H1 (cell line): ENCODE data around the gene SSTR3. TPM values are rescaled to one million over a fixed set of nuclear protein-coding genes. Genes with fewer than 3 reads are reported as not detected.

Source experiments
- CTCF ChIA-PET: fragments of 300-600 bp; sonication (Branson Sonifier 250); formaldehyde crosslinking; loops from one replicate; lab custom pipeline; 2021; ENCODE audit not compliant: partially characterized antibody; lab: Charles Lee
- POLR2A ChIA-PET: fragments of 300-600 bp; sonication (Branson Sonifier 250); formaldehyde crosslinking; loops from one replicate; lab custom pipeline; 2021; ENCODE audit warnings: inconsistent platforms; ENCODE audit not compliant: partially characterized antibody; lab: Charles Lee
- DNase-seq, 2 experiments: peaks; one replicate each; pipeline versions ENCODE4 v3.0.0 to v3.0.0-alpha.2; 2010 to 2022; ENCODE audit warnings: low spot score in 2 of 2, low read depth in 1 of 2, mixed read lengths in 1 of 2
- FAIRE-seq: peaks from 2 replicates; lab custom pipeline; 2011; peaks lifted over from hg19 to GRCh38; lab: Jason Lieb, UNC
- H2AFZ ChIP-seq: 2 replicates; pipeline ENCODE4 v1.8.1; 2012; ENCODE audit warnings: low read length, inconsistent platforms
- H2AK5ac ChIP-seq: 2 replicates; pipeline ENCODE4 v1.6.1; 2013; ENCODE audit warnings: low read depth, low read length
- H2BK120ac ChIP-seq: replicated peaks from 2 replicates; pipeline ENCODE3; 2013; ENCODE audit warnings: low read depth, low read length, inconsistent platforms
- H2BK12ac ChIP-seq: 2 replicates; pipeline ENCODE4 v1.6.1; 2013; ENCODE audit warnings: low read depth, low read length
- H2BK15ac ChIP-seq: 2 replicates; pipeline ENCODE4 v1.6.1; 2013; ENCODE audit warnings: low read length
- H2BK20ac ChIP-seq: 2 replicates; pipeline ENCODE4 v1.6.1; 2013; ENCODE audit warnings: low read length
- H2BK5ac ChIP-seq: 2 replicates; pipeline ENCODE4 v1.6.1; 2013; ENCODE audit warnings: low read depth, low read length
- H3K14ac ChIP-seq: 2 replicates; pipeline ENCODE4 v1.6.1; 2013; ENCODE audit warnings: inconsistent platforms; ENCODE audit not compliant: insufficient read length
- H3K18ac ChIP-seq: 2 replicates; pipeline ENCODE4 v1.6.1; 2013; ENCODE audit warnings: low read length; ENCODE audit errors: extremely low read depth
- H3K23ac ChIP-seq: 2 replicates; pipeline ENCODE4 v1.6.1; 2013; ENCODE audit warnings: inconsistent platforms; ENCODE audit not compliant: insufficient read length
- H3K23me2 ChIP-seq: 2 replicates; pipeline ENCODE4 v1.6.1; 2013; ENCODE audit warnings: low read depth, low read length
- H3K27ac ChIP-seq: 2 replicates; pipeline ENCODE4 v1.6.1; 2011; ENCODE audit warnings: low read depth, low read length, inconsistent platforms
- H3K27me3 ChIP-seq, 4 experiments: replicated peaks in 1 of 4; 1 replicate in 1 of 4; 2 replicates in 3 of 4; pipeline versions ENCODE4 v1.6.1 to v1.8.1; 2011 to 2013; ENCODE audit warnings: low read length in 3 of 4, mild to moderate bottlenecking in 3 of 4, inconsistent platforms in 2 of 4, mixed read lengths in 2 of 4, moderate library complexity in 1 of 4; ENCODE audit not compliant: control insufficient read depth in 3 of 4, insufficient read depth in 3 of 4; ENCODE audit errors: extremely low read depth in 1 of 4
- H3K36me3 ChIP-seq, 4 experiments: 2 replicates each; pipeline versions ENCODE4 v1.6.1 to v1.8.1; 2011 to 2013; ENCODE audit warnings: mild to moderate bottlenecking in 4 of 4, low read length in 3 of 4, moderate library complexity in 2 of 4, control low read depth in 1 of 4, inconsistent platforms in 1 of 4; ENCODE audit not compliant: insufficient read depth in 4 of 4, control insufficient read depth in 2 of 4
- H3K4ac ChIP-seq: replicated peaks from 2 replicates; pipeline ENCODE3; 2013; ENCODE audit warnings: low read length, low read depth, mixed read lengths, inconsistent platforms; ENCODE audit not compliant: insufficient read length
- H3K4me1 ChIP-seq, 4 experiments: replicated peaks in 1 of 4; 1 replicate in 1 of 4; 2 replicates in 3 of 4; pipeline versions ENCODE4 v1.6.1 to v1.8.1; 2011 to 2013; ENCODE audit warnings: low read length in 3 of 4, inconsistent platforms in 2 of 4, mixed read lengths in 1 of 4; ENCODE audit not compliant: insufficient read depth in 4 of 4, control insufficient read depth in 3 of 4
- H3K4me2 ChIP-seq, 2 experiments: 2 replicates each; pipeline versions ENCODE4 v1.6.1 to v1.8.1; 2011 to 2013; ENCODE audit warnings: low read depth in 2 of 2, low read length in 2 of 2, control low read depth in 1 of 2, inconsistent platforms in 1 of 2, mild to moderate bottlenecking in 1 of 2; ENCODE audit not compliant: insufficient read depth in 1 of 2
- H3K4me3 ChIP-seq, 4 experiments: fragments of 200-600, 300-600 bp in 1 of 4; sonication (generic), shearing (Covaris generic), sonication (Bioruptor Twin) in 1 of 4; 2 replicates each; pipeline versions ENCODE4 v1.5.1 to v1.8.1; 2011 to 2016; ENCODE audit warnings: low read length in 4 of 4, low read depth in 3 of 4, control low read depth in 2 of 4, inconsistent platforms in 2 of 4, mild to moderate bottlenecking in 2 of 4, mixed read lengths in 1 of 4, moderate library complexity in 1 of 4; ENCODE audit not compliant: insufficient read depth in 2 of 4; ENCODE audit errors: extremely low read depth in 1 of 4
- H3K56ac ChIP-seq: replicated peaks from 2 replicates; pipeline ENCODE3; 2013; ENCODE audit warnings: low read depth, mild to moderate bottlenecking, mixed read lengths, low read length, inconsistent platforms; ENCODE audit not compliant: insufficient read length
- H3K79me1 ChIP-seq: 2 replicates; pipeline ENCODE4 v1.6.1; 2013; ENCODE audit warnings: low read depth, low read length, control low read depth
- H3K79me2 ChIP-seq, 2 experiments: 2 replicates each; pipeline versions ENCODE4 v1.6.1 to v1.8.1; 2012 to 2013; ENCODE audit warnings: low read length in 2 of 2, mild to moderate bottlenecking in 2 of 2, inconsistent platforms in 1 of 2; ENCODE audit not compliant: insufficient read depth in 2 of 2, control insufficient read depth in 1 of 2
- H3K9ac ChIP-seq, 4 experiments: replicated peaks in 1 of 4; 1 replicate in 1 of 4; 2 replicates in 3 of 4; pipeline versions ENCODE4 v1.6.1 to v1.8.1; 2011 to 2013; ENCODE audit warnings: low read depth in 3 of 4, low read length in 3 of 4, control low read depth in 2 of 4, mild to moderate bottlenecking in 2 of 4, moderate library complexity in 2 of 4, inconsistent platforms in 1 of 4; ENCODE audit errors: extremely low read depth in 1 of 4
- H3K9me3 ChIP-seq, 2 experiments: 2 replicates each; pipeline versions ENCODE4 v1.6.1 to v1.8.1; 2012 to 2013; ENCODE audit warnings: mild to moderate bottlenecking in 2 of 2, moderate library complexity in 2 of 2, control low read depth in 1 of 2, inconsistent platforms in 1 of 2, low read depth in 1 of 2, low read length in 1 of 2, mixed read lengths in 1 of 2; ENCODE audit not compliant: insufficient read depth in 2 of 2
- H4K20me1 ChIP-seq, 2 experiments: replicated peaks in 1 of 2; 2 replicates each; pipeline versions ENCODE3 to v1.8.1; 2011 to 2013; ENCODE audit warnings: inconsistent platforms in 2 of 2, low read length in 2 of 2, mild to moderate bottlenecking in 1 of 2; ENCODE audit not compliant: insufficient read depth in 2 of 2, control insufficient read depth in 1 of 2
- H4K5ac ChIP-seq: 2 replicates; pipeline ENCODE4 v1.6.1; 2013; ENCODE audit warnings: low read length, low read depth, mixed read lengths, inconsistent platforms; ENCODE audit not compliant: insufficient read length
- H4K8ac ChIP-seq: 2 replicates; pipeline ENCODE4 v1.8.0; 2013; ENCODE audit warnings: mild to moderate bottlenecking, moderate library complexity, low read length, inconsistent platforms; ENCODE audit not compliant: insufficient read depth; ENCODE audit errors: extremely low read depth
- H4K91ac ChIP-seq: replicated peaks from 2 replicates; pipeline ENCODE3; 2013; ENCODE audit warnings: low read length, mixed read lengths, inconsistent platforms; ENCODE audit not compliant: insufficient read length
- BACH1 ChIP-seq: IDR thresholded peaks from 2 replicates; pipeline ENCODE4 v1.6.1; 2012; ENCODE audit warnings: low read length, improper control_type of control experiment
- CEBPB ChIP-seq: IDR thresholded peaks from 2 replicates; pipeline ENCODE4 v1.6.1; 2012; ENCODE audit warnings: low read depth, low read length
- E2F6 ChIP-seq: IDR thresholded peaks from 2 replicates; pipeline ENCODE4 v1.6.1; 2012; ENCODE audit warnings: inconsistent platforms
- EGR1 ChIP-seq: IDR thresholded peaks from 2 replicates; pipeline ENCODE4 v1.6.1; 2011; ENCODE audit warnings: low read depth, low read length, borderline replicate concordance
- HDAC6 ChIP-seq: IDR thresholded peaks from one replicate; pipeline ENCODE4 v1.7.1; 2012; ENCODE audit warnings: low read depth, mild to moderate bottlenecking, inconsistent platforms, low read length, moderate library complexity
- JUN ChIP-seq: IDR thresholded peaks from 2 replicates; pipeline ENCODE4 v1.6.1; 2011; ENCODE audit warnings: low read depth, mild to moderate bottlenecking, improper control_type of control experiment, low read length
- KDM5A ChIP-seq: fragments of 200-600 bp; IDR thresholded peaks from 2 replicates; pipeline ENCODE4 v1.7.1; 2012; ENCODE audit warnings: mild to moderate bottlenecking, low read length, inconsistent platforms, mixed read lengths
- MAX ChIP-seq: IDR thresholded peaks from 2 replicates; pipeline ENCODE4 v1.6.1; 2012; ENCODE audit warnings: inconsistent platforms
- RXRA ChIP-seq: IDR thresholded peaks from 2 replicates; pipeline ENCODE4 v1.6.1; 2011; ENCODE audit warnings: low read depth, mild to moderate bottlenecking, low read length, moderate library complexity; ENCODE audit not compliant: insufficient read depth
- SRF ChIP-seq: IDR thresholded peaks from 2 replicates; pipeline ENCODE4 v1.6.1; 2011; ENCODE audit warnings: mild to moderate bottlenecking, low read depth, low read length, moderate library complexity
- USF2 ChIP-seq: IDR thresholded peaks from 2 replicates; pipeline ENCODE4 v1.6.1; 2011; ENCODE audit warnings: low read length, improper control_type of control experiment
- WGBS, 2 experiments: shearing (Covaris generic) in 1 of 2; methylation state at CpG; one replicate each; pipeline versions ENCODE4 v1.1.6 to v1.1.7; 2013 to 2015; ENCODE audit warnings: low lambda C conversion rate in 2 of 2, mixed read lengths in 2 of 2, inconsistent platforms in 1 of 2, low coverage in 1 of 2, missing lambda C conversion rate in 1 of 2; ENCODE audit not compliant: insufficient replicate concordance in 2 of 2, insufficient coverage in 1 of 2, insufficient read length in 1 of 2; ENCODE audit errors: extremely low coverage in 1 of 2, missing lambda C conversion rate in 1 of 2; 5-methylcytosine and 5-hydroxymethylcytosine counted together
- polyA plus RNA-seq, 7 experiments: library from polyadenylated mRNA; depleted of rRNA in 3 of 7; stranded (reverse) in 5 of 7; unstranded in 2 of 7; fragments of >200 nt in 5 of 7; fragments of 200-250 nt in 2 of 7; gene quantifications; 1 replicate in 5 of 7; 2 replicates in 1 of 7; 4 replicates in 1 of 7; pipeline versions ENCODE4 v1.2.1 to v1.2.3, GENCODE V29; 2011 to 2013; ENCODE audit warnings: missing spikeins in 2 of 7, mixed read lengths in 2 of 7
- total RNA-seq: library from RNA; stranded (reverse); fragmentation: NEBNext Ultra II Directional; extraction: Animal tissue kit (Norgen Biotek cat#: 25700); gene quantifications from 2 replicates; pipeline ENCODE4 v1.2.1, GENCODE V29; 2021

The SSTR3 gene
- total and polyA plus RNA-seq, 2 of the 8 experiments (the other 6 are each of a cell fraction or from before 2014, with no cell fraction given), result 0.22 to 0.77 TPM

GRCh38 chr22:37178350-37179125 lies 33.7 kb downstream of the SSTR3 start:
- no peak overlapping the region for H3K27ac ChIP-seq
- no peak for DNase-seq
- CTCF ChIA-PET, result interaction anchor here (0.5 to 4.5 kb wide), 7 partner anchors 12 to 106 kb away, joined by 3 to 25 read pairs (median 4); no protein-coding TSS in a partner anchor
- no peak for TF ChIP-seq BACH1
- TF ChIP-seq RXRA, result no peak
- TF ChIP-seq HDAC6, result no peak
- no peak for TF ChIP-seq JUN
- no peak for TF ChIP-seq E2F6
- TF ChIP-seq EGR1, result no peak
- no peak for TF ChIP-seq SRF
- TF ChIP-seq CEBPB, result no peak
- TF ChIP-seq USF2, result no peak
- TF ChIP-seq MAX, result no peak
- no peak for TF ChIP-seq KDM5A

More at GRCh38 chr22:37178350-37179125, 33.7 kb downstream of the SSTR3 start:
- Histone ChIP-seq H3K4ac (no peak overlapping the region), H4K8ac (no peak overlapping the region), H2BK20ac (no peak overlapping the region; the same call in 1 of the 2 replicates), H3K4me3 (no peak overlapping the region), H2BK12ac (no peak overlapping the region), H3K9me3 (no peaks in the 10 kb centered on the region), H2AK5ac (no peak overlapping the region), H3K27me3 (no peaks in the 10 kb centered on the region; a peak in 2 of 7 replicates), H2BK15ac (no peak overlapping the region), H3K9ac (no peak overlapping the region; a peak in 1 of 7 replicates), H3K23ac (no peak overlapping the region), H3K79me2 (no peaks in the 10 kb centered on the region), H3K23me2 (no peaks in the 10 kb centered on the region), H4K5ac (no peak overlapping the region), H3K18ac (no peak overlapping the region), H2AFZ (peak overlapping the region; percentile 83), H3K56ac (no peak overlapping the region), H2BK120ac (no peak overlapping the region), H3K79me1 (no peaks in the 10 kb centered on the region), H4K91ac (no peak overlapping the region), H3K14ac (no peak overlapping the region), H3K4me1 (no peaks in the 10 kb centered on the region; a peak in 2 of 7 replicates), H4K20me1 (no peaks in the 10 kb centered on the region), H3K4me2 (no peak overlapping the region), H2BK5ac (no peak overlapping the region), H3K36me3 (no peaks in the 10 kb centered on the region)
- POLR2A ChIA-PET, result interaction anchor here (1.1 to 1.7 kb wide), 2 partner anchors 9 to 19 kb away, joined by 3 to 4 read pairs; partner anchors contain the start of gene C1QTNF6
- FAIRE-seq, result no peak
- WGBS, 2 experiments, result 83% methylated on average over 17 of the region's 17 CpGs; no CpG with 5 or more reads in 1 of the 2 experiments
